ENCODE results near the gene FGF4. TPM values are rescaled to one million over a fixed set of nuclear protein-coding genes. Genes with fewer than 3 reads are reported as not detected.

The FGF4 gene
- total RNA-seq, 6 donors from 2014 or later = not detected

- Histone ChIP-seq H3K4me1 (no peaks in the 10 kb centered on the region), H3K4me3 (no peak overlapping the region), H3K27ac (no peak overlapping the region), H3K27me3 (peaks cover 0 to 6% (median 0%) of the 10 kb centered on the region in 4 donors), H3K9me3 (no peaks in the 10 kb centered on the region), H3K36me3 (no peaks in the 10 kb centered on the region)
- 58 to 63% methylated on average over 6 to 9 of the region's 9 CpGs for WGBS, 2 donors
- no peak for DNase-seq
- no peak for ATAC-seq (ENCODE audit: low FRiP score in 2 of 2)
- no peak for TF ChIP-seq EP300 (IDR thresholded peaks at IDR 0.05)
- no peak for TF ChIP-seq POLR2A (IDR thresholded peaks at IDR 0.05)
- no peak for TF ChIP-seq CTCF (IDR thresholded peaks at IDR 0.05)
- TF ChIP-seq POLR2AphosphoS5 (IDR thresholded peaks at IDR 0.05) = no peak
Observed at GRCh38 chr11:69726019-69726418, 49.1 kb downstream of the FGF4 start.

- H3K36me3 ChIP-seq = no peaks in the 10 kb centered on the region
Observed at GRCh38 chr11:69721745-69722144, 53.4 kb downstream of the FGF4 start.

GRCh38 chr11:69721106-69721505 is 54.0 kb downstream of the FGF4 start:
- H3K27me3 ChIP-seq = peaks cover 0 to 15% (median 3%) of the 10 kb centered on the region in 4 donors
- no peaks in the 10 kb centered on the region for H3K36me3 ChIP-seq
- H3K4me1 ChIP-seq = no peaks in the 10 kb centered on the region
- WGBS, 2 donors = 26 to 34% methylated on average over 14 of the region's 14 CpGs
- no peaks in the 10 kb centered on the region for H3K9me3 ChIP-seq
- H3K4me3 ChIP-seq = no peak overlapping the region
- DNase-seq (no peak), ATAC-seq (ENCODE audit: low FRiP score in 2 of 2) (no peak)
- no peak overlapping the region for H3K27ac ChIP-seq
- TF ChIP-seq CTCF (IDR thresholded peaks at IDR 0.05) (no peak), EP300 (IDR thresholded peaks at IDR 0.05) (no peak)

More at GRCh38 chr11:69721745-69722144, 53.4 kb downstream of the FGF4 start:
- Histone ChIP-seq H3K4me1 (no peaks in the 10 kb centered on the region), H3K9me3 (no peaks in the 10 kb centered on the region), H3K27me3 (peaks cover 0 to 15% (median 3%) of the 10 kb centered on the region in 4 donors), H3K4me3 (no peak overlapping the region), H3K27ac (no peak overlapping the region)
- TF ChIP-seq CTCF (IDR thresholded peaks at IDR 0.05) (no peak), EP300 (IDR thresholded peaks at IDR 0.05) (no peak), POLR2A (IDR thresholded peaks at IDR 0.05) (no peak), POLR2AphosphoS5 (IDR thresholded peaks at IDR 0.05) (no peak)
- ATAC-seq (ENCODE audit: low FRiP score in 2 of 2) = no peak
- WGBS, 2 donors = 39 to 45% methylated on average over 7 to 9 of the region's 9 CpGs
- no peak for DNase-seq

Other genes with a start within 250 kb of the FGF4 start
- 100 to 1,000 TPM in 5 of 6 donors, 10 to 100 TPM in 1; 23.0 to 404 (median 237) TPM for gene CCND1, start 134.2 kb downstream of the FGF4 start, total RNA-seq
- 10 to 100 TPM; 18.5 to 68.1 (median 28.3) TPM for gene LTO1, start 100.0 kb downstream of the FGF4 start, total RNA-seq
- under 1 TPM in 2 of 6 donors, not detected in 4; 0.23 to 0.24 TPM for gene FGF19, start 71.3 kb downstream of the FGF4 start, total RNA-seq
- gene FGF3, start 44.1 kb upstream of the FGF4 start, total RNA-seq = not detected

All from upper lobe of left lung (tissue), 6 donors.